ENCODE results near the gene OGDHL. TPM values are rescaled to one million over a fixed set of nuclear protein-coding genes. Genes with fewer than 3 reads are reported as not detected.

OGDHL gene
- 0.15 to 0.42 TPM (median 0.22 TPM) in 5 replicates for total RNA-seq (2022; extraction: Qiagen RNA extraction; ENCODE audit: low read depth)

DNA sequence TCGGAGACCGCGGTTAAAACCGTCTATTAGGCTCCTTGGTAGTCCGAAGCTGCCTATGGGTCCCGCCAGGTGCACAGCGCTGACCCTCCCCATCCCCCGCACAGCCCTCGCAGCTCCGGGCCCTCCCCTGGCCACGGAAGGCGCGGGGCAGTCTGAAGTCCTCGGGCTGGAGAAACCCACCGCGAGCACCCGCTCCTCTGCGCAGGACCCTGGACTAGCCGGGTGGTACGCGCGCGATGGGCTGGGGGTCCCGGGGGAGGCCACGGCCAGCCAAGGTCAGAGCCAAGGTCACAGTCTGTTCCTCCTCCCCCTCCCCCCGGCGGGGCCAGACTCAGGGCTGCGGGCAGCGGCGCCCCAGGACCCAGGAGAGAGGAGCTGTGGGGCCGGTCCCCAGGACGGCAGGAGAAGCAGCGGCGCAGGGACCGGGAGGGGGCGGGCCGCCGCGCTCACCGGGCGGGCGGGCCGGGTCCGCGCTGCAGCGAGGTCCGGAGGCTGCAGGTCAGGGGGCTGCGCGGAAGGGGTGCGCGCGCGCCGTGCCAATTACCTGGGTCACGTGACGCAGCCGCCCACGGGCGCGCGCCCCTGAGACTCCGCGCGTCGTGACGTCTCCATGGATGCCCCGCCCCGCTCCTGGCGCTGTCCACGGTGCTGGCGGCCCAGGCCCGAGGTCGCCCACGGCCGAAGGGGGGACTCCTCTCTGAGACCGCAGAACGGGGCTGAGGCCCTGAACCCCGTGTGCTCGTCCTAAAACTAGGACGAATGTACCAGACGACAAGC is at the start of gene OGDHL:
TSS of gene OGDHL (minus strand) at position 535 of the 777 bp plus-strand sequence. CDS start 3,731 bp downstream, outside the sequence.

Other genes with a start within 250 kb of the OGDHL start
- 5.7 to 6.3 TPM (median 5.9 TPM) in 5 replicates for gene ERCC6, start 223.2 kb downstream of the OGDHL start, total RNA-seq (2022; extraction: Qiagen RNA extraction; ENCODE audit: low read depth)
- 0.03 TPM in 1 of 5 replicates, not detected in the others for gene SLC18A3, start 152.0 kb downstream of the OGDHL start, total RNA-seq (2022; extraction: Qiagen RNA extraction; ENCODE audit: low read depth)
- not detected in 5 replicates for gene CHAT, start 148.3 kb downstream of the OGDHL start, total RNA-seq (2022; extraction: Qiagen RNA extraction; ENCODE audit: low read depth)
- not detected in 5 replicates for gene C10orf53, start 82.7 kb downstream of the OGDHL start, total RNA-seq (2022; extraction: Qiagen RNA extraction; ENCODE audit: low read depth)
- 17.0 to 21.8 TPM (median 20.0 TPM) in 5 replicates for gene PARG, start 179.7 kb upstream of the OGDHL start, total RNA-seq (2022; extraction: Qiagen RNA extraction; ENCODE audit: low read depth)
- gene TIMM23B, start 179.7 kb upstream of the OGDHL start, total RNA-seq (2022; extraction: Qiagen RNA extraction; ENCODE audit: low read depth), result 16.7 to 26.7 TPM (median 19.0 TPM) in 5 replicates
- gene AGAP6, start 226.1 kb upstream of the OGDHL start, total RNA-seq (2022; extraction: Qiagen RNA extraction; ENCODE audit: low read depth), result 7.6 to 11.7 TPM (median 9.2 TPM) in 5 replicates